ENCODE data around the gene AKNAD1. TPM values are rescaled to one million over a fixed set of nuclear protein-coding genes. Genes with fewer than 3 reads are reported as not detected.
A peak's percentile ranks its signal among the peaks of the same experiment; 100 is the strongest.
"Not testable (repeated sequence)": the region's sequence is repeated elsewhere in the genome, so short reads cannot be mapped to it uniquely, and the experiment has no call there.

Gene AKNAD1
- total RNA-seq, 2 donors from 2014 or later: not detected

DNA sequence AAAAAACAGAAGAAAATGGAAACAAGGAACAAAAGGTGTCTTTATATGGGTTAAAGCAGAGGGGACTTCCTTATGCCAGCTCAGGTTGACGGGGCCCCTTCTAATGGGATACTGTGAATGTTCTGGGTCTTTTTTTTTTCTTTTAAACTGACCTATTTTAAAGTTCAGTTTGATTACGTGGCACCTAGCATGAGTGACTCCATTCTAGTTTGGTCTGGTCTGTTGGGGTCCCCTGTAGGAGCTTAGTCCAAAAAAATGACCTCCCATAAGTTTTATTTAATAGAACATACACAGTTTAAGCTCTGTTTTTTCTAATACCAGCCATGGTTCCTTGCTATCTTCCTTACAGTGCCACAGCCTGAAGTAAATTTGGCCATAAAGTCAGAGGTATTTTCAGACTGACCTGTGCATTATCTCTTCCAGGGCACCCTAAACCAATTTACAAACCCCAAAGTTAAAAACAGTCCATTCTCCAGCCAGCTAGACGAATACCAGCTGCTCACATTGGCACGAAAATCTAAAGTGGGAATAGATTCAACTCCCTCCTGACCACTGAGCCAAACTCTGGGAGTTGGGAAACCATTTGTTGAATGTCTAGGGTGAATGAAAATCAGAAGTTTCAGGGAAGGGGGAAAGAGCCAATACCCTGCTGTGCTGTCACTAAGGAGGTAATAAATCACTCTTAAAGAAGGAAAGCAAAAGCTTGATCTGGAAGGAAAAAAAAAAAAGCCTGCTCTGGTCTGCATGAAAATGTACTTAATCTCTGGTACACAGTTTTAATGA, 42.4 kb downstream of the AKNAD1 start:
- no peak for DNase-seq
- no peak for ATAC-seq
- intact Hi-C loops (cut with DNase I, micrococcal nuclease): loop anchor here in 1 of 2 donors (2.0 kb wide), 1 partner anchor 20 kb away; no protein-coding TSS in a partner anchor

GRCh38 chr1:108813326-108813725, 43.6 kb downstream of the AKNAD1 start:
- intact Hi-C loops (cut with DNase I, micrococcal nuclease): no loop called here
- DNase-seq (no peak), ATAC-seq (no peak)

DNA sequence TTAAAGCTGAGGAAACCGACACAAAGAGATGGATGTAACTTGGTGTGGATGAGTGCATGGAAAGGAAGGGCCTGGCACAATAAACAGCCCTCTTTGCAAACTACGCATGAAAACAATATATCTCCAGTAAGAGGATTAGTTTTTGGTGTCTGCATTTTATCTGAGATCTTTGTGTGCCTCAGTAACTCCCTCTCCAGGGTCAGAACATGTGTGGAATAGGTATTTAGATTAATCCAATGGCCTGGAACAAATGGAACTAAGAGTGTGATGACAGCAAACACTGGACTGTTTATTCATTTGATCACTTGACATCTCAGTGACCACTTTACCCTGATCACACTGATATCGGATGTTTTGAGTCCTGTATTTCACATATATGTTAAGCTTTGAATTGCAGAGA, 45.3 kb downstream of the AKNAD1 start:
- intact Hi-C loops (cut with DNase I, micrococcal nuclease): no loop called here
- no peak for ATAC-seq
- no peak for DNase-seq

- ATAC-seq (no peak), DNase-seq (no peak)
- intact Hi-C loops (cut with DNase I, micrococcal nuclease): no loop called here
Measured at GRCh38 chr1:108808438-108808837, 48.5 kb downstream of the AKNAD1 start.

GRCh38 chr1:108803548-108803947, 53.3 kb downstream of the AKNAD1 start:
- intact Hi-C loops (cut with DNase I, micrococcal nuclease): no loop called here
- ATAC-seq (no peak), DNase-seq (no peak)

DNA sequence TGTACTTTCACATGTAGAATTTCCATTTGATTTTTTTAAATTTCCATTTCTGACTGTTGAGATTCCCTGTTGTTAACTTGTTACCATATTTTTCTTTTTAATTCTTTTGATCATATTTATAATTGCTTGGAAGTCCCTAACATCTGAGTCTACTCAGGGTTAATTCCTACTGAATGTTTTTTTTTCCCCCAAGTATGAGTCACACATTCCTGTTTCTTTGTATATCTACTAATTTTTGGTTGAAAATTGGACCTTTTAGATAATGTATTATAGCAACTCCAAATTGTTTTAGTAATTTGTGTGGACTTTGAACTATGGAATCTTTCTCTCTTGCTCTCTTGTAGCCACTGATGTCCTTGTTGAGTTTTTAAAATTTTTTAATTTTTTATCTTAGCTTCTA, 55.8 kb downstream of the AKNAD1 start:
- DNase-seq: no peak
- no peak for ATAC-seq
- intact Hi-C loops (cut with DNase I, micrococcal nuclease): no loop called here

GRCh38 chr1:108799001-108799400, 57.9 kb downstream of the AKNAD1 start:
- no peak for ATAC-seq
- no peak for DNase-seq
- intact Hi-C loops (cut with DNase I, micrococcal nuclease): no loop called here

- intact Hi-C loops (cut with DNase I, micrococcal nuclease): no loop called here
- DNase-seq (no peak), ATAC-seq (no peak)
Measured at GRCh38 chr1:108792420-108792819, 64.5 kb downstream of the AKNAD1 start.

DNA sequence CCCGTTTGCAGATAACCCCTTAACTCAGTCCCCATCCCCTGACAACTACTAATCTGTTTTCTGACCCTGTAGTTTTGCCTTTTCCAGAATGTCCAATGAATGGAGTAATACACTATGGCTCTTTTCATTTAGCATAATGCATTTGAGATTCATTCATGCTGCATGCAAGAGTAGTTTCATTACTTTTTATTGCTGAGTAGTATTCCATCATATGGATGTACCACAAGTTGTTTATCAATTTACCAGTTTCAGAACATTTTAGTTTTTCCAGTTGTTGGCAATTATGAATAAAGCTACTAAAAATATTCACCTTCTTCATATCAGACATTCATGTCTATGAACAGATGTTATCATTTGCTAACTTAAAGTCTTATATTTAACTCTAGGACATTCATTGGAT, 65.1 kb downstream of the AKNAD1 start:
- ATAC-seq: no peak
- intact Hi-C loops (cut with DNase I, micrococcal nuclease): no loop called here

GRCh38 chr1:108785880-108786279, 71.0 kb downstream of the AKNAD1 start:
- no peak for ATAC-seq
- no peak for DNase-seq
- intact Hi-C loops (cut with DNase I, micrococcal nuclease): no loop called here

More for the DNA sequence above, 65.1 kb downstream of the AKNAD1 start:
- no peak for DNase-seq

- no peak for DNase-seq
- ATAC-seq: no peak
- intact Hi-C loops (cut with DNase I, micrococcal nuclease): no loop called here
Measured at GRCh38 chr1:108785264-108785663, 71.6 kb downstream of the AKNAD1 start.

- DNase-seq; intact Hi-C loops (cut with DNase I, micrococcal nuclease); ATAC-seq: not testable (repeated sequence)
Measured at GRCh38 chr1:108781575-108781944, 75.3 kb downstream of the AKNAD1 start.

- DNase-seq: no peak
- ATAC-seq: peak; percentile 34
- intact Hi-C loops (cut with DNase I, micrococcal nuclease): no loop called here
Measured at GRCh38 chr1:108780937-108781574, 75.8 kb downstream of the AKNAD1 start.

GRCh38 chr1:108779455-108779854, 77.4 kb downstream of the AKNAD1 start:
- DNase-seq (no peak), ATAC-seq (peak; percentile 67)
- intact Hi-C loops (cut with DNase I, micrococcal nuclease): no loop called here

GRCh38 chr1:108777839-108778238, 79.1 kb downstream of the AKNAD1 start:
- ATAC-seq (no peak), DNase-seq (no peak)
- intact Hi-C loops (cut with DNase I, micrococcal nuclease): no loop called here

DNA sequence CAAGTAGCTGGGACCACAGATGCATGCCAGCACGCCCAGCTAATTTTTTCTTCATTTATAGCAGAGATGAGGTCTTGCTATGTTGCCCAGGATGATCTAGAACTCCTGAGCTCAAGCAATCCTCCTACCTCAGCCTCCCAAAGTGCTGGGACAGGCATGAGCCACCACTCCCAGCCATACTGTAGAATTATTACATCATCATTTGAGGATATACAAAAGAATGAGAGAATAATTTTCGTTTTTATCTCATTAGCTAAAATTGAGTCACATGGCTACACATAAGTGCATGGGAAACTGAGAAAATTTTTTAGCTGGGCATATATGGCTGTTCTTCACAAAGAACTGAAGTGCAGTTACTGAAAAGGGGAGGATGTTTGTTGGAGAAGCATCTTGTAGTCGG, 89.2 kb downstream of the AKNAD1 start:
- no peak for DNase-seq
- intact Hi-C loops (cut with DNase I, micrococcal nuclease): no loop called here
- ATAC-seq: no peak

- DNase-seq (no peak), ATAC-seq (no peak)
- intact Hi-C loops (cut with DNase I, micrococcal nuclease): no loop called here
Measured at GRCh38 chr1:108767115-108767514, 89.8 kb downstream of the AKNAD1 start.

Data from left colon (tissue), 2 donors.